Measurements from ENCODE around the gene BFSP2. TPM values are rescaled to one million over a fixed set of nuclear protein-coding genes. Genes with fewer than 3 reads are reported as not detected.

BFSP2 gene
- total and polyA plus RNA-seq, 2 of the 4 experiments (the other 2 are of a cell fraction): not detected

GRCh38 chr3:133489466-133490085 is 89.7 kb downstream of the BFSP2 start:
- H3K56ac ChIP-seq (ENCODE audit: extremely low read depth, insufficient read depth, low read length): no peak overlapping the region
- ChIA-PET CTCF (interaction anchor here (0.8 kb wide), 1 partner anchor 89 kb away, joined by 3 read pairs; no protein-coding TSS in a partner anchor), POLR2A (ENCODE audit: unreplicated experiment) (no interaction called here)
- no peak overlapping the region for H3K9ac ChIP-seq (ENCODE audit: low read depth, low read length)
- no peak for TF ChIP-seq MAFK (IDR thresholded peaks at IDR 0.05; ENCODE audit: low read depth, low read length)
- TF ChIP-seq BHLHE40 (IDR thresholded peaks at IDR 0.05; ENCODE audit: low read depth, low read length): no peak
- TF ChIP-seq USF2 (IDR thresholded peaks at IDR 0.05; ENCODE audit: low read depth, low read length): no peak
- TF ChIP-seq RAD21 (IDR thresholded peaks at IDR 0.05; ENCODE audit: low read length): no peak
- no peak for TF ChIP-seq MAZ (IDR thresholded peaks at IDR 0.05; ENCODE audit: borderline replicate concordance, low read depth, low read length)
- TF ChIP-seq CEBPB (IDR thresholded peaks at IDR 0.05; ENCODE audit: low read depth, low read length): no peak
- no peak for TF ChIP-seq RFX5 (IDR thresholded peaks at IDR 0.05; ENCODE audit: low read depth, low read length)
- no peak for TF ChIP-seq RCOR1 (IDR thresholded peaks at IDR 0.05; ENCODE audit: insufficient replicate concordance, low read length)
- no peak for TF ChIP-seq CHD1 (IDR thresholded peaks at IDR 0.05; ENCODE audit: low read depth, low read length)
- no peak for TF ChIP-seq ELK1 (IDR thresholded peaks at IDR 0.05; ENCODE audit: borderline replicate concordance, low read depth, low read length)
- TF ChIP-seq CTCF (conservative IDR thresholded peaks at IDR 0.05; ENCODE audit: low read depth, low read length): no peak
- no peak for TF ChIP-seq NFE2L2 (IDR thresholded peaks at IDR 0.05; ENCODE audit: low read depth, low read length)
- TF ChIP-seq MXI1 (IDR thresholded peaks at IDR 0.05; ENCODE audit: borderline replicate concordance, low read depth, low read length): no peak
- TF ChIP-seq SMC3 (IDR thresholded peaks at IDR 0.05; ENCODE audit: low read depth, low read length): no peak
- TF ChIP-seq FOS (IDR thresholded peaks at IDR 0.05; ENCODE audit: low read depth, low read length): no peak
- dilution Hi-C loops (cut with HindIII; ENCODE audit: low sequenced_read_pairs, unreplicated experiment): no loop called here
- no peak overlapping the region for H3K4me3 ChIP-seq (ENCODE audit: insufficient read depth, low read depth, low read length)
- H2AFZ ChIP-seq (replicated peaks; ENCODE audit: low read length, poor library complexity): no peak overlapping the region
- no peak overlapping the region for H2AK9ac ChIP-seq (replicated peaks; ENCODE audit: low read depth, low read length, poor library complexity)
- H3K4me1 ChIP-seq (ENCODE audit: control insufficient read depth, insufficient read depth, low read length): no peaks in the 10 kb centered on the region; the same call in 1 of the 2 replicates
- H3K9me3 ChIP-seq (ENCODE audit: control insufficient read depth, insufficient read depth, low read length): peaks cover 2% of the 10 kb centered on the region; the same call in 1 of the 2 replicates
- no CpG with 5 or more reads among the region's 5 CpGs for WGBS, 2 experiments (ENCODE audit: extremely low coverage in 2 of 2, insufficient read length in 1 of 2)
- H3K79me1 ChIP-seq (ENCODE audit: low read depth in 1 of 2, low read length in 2 of 2): no peaks in the 10 kb centered on the region
- H3K18ac ChIP-seq (ENCODE audit: low read depth, low read length): no peak overlapping the region
- no peak overlapping the region for H2BK120ac ChIP-seq (ENCODE audit: low read depth, low read length)
- no peaks in the 10 kb centered on the region; the same call in 1 of the 2 replicates for H3K9me1 ChIP-seq (ENCODE audit: insufficient read depth, low read length)
- H3K27ac ChIP-seq (ENCODE audit: insufficient read depth, low read length): no peak overlapping the region
- BruUV-seq (replicated peaks): no TSS peak
- no peak overlapping the region for H4K8ac ChIP-seq (ENCODE audit: low read depth in 2 of 2, low read length in 2 of 2)
- no peak overlapping the region for H3K14ac ChIP-seq (replicated peaks; ENCODE audit: low read depth, low read length)
- H4K5ac ChIP-seq (ENCODE audit: low read depth, low read length): no peak overlapping the region
- H2BK15ac ChIP-seq (ENCODE audit: low read depth, low read length): no peak overlapping the region
- no peak overlapping the region for H3K23ac ChIP-seq (ENCODE audit: low read depth, low read length)
- DNase-seq (peak; percentile 27), ATAC-seq (ENCODE audit: low read depth) (no peak; the same call in 1 of the 2 replicates)
- H2BK20ac ChIP-seq (ENCODE audit: low read depth, low read length): no peak overlapping the region
- H4K20me1 ChIP-seq (ENCODE audit: insufficient read depth, low read length): no peaks in the 10 kb centered on the region
- H3K4ac ChIP-seq (ENCODE audit: low read depth, low read length): no peak overlapping the region
- no peak overlapping the region for H4K91ac ChIP-seq (ENCODE audit: insufficient read depth, low read depth, low read length)
- H3K27me3 ChIP-seq (ENCODE audit: control insufficient read depth, insufficient read depth, low read length): no peaks in the 10 kb centered on the region
- in situ Hi-C loops (cut with MboI; ENCODE audit: low sequenced_read_pairs): no loop called here
- intact Hi-C loops (cut with micrococcal nuclease): loop anchor here (2.0 kb wide), 1 partner anchor 89 kb away; no protein-coding TSS in a partner anchor
- H2AK5ac ChIP-seq (ENCODE audit: low read depth, low read length): no peak overlapping the region
- H2BK5ac ChIP-seq (ENCODE audit: low read depth, low read length, poor library complexity, severe bottlenecking): no peak overlapping the region
- no peaks in the 10 kb centered on the region for H3K36me3 ChIP-seq (ENCODE audit: control insufficient read depth, insufficient read depth, low read length)
- no peak overlapping the region for H3K4me2 ChIP-seq (ENCODE audit: low read depth, low read length)
